ENCODE data around the gene CDH4. TPM values are rescaled to one million over a fixed set of nuclear protein-coding genes. Genes with fewer than 3 reads are reported as not detected.

The CDH4 gene
- polyA plus RNA-seq, 1 donor from 2014 or later: not detected

GRCh38 chr20:61644378-61645076 is 392.5 kb downstream of the CDH4 start:
- Mint-ChIP-seq H3K9me3 (peaks cover 2 to 3% (median 3%) of the 10 kb centered on the region in 3 donors), H3K4me1 (no peaks in the 10 kb centered on the region), H3K27me3 (peaks cover 3% of the 10 kb centered on the region), H3K36me3 (no peaks in the 10 kb centered on the region), H3K27ac (no peak overlapping the region), H3K4me3 (no peak overlapping the region)

- H3K27me3 Mint-ChIP-seq: peaks cover 3% of the 10 kb centered on the region
- H3K4me3 Mint-ChIP-seq: no peak overlapping the region
- H3K27ac Mint-ChIP-seq: no peak overlapping the region
- H3K9me3 Mint-ChIP-seq: peaks cover 2 to 3% (median 3%) of the 10 kb centered on the region in 3 donors
- H3K4me1 Mint-ChIP-seq: no peaks in the 10 kb centered on the region
- no peaks in the 10 kb centered on the region for H3K36me3 Mint-ChIP-seq
Observed at GRCh38 chr20:61645732-61646131, 393.7 kb downstream of the CDH4 start.

- Mint-ChIP-seq H3K27ac (no peak overlapping the region), H3K4me3 (no peak overlapping the region), H3K9me3 (peaks cover 2 to 3% (median 3%) of the 10 kb centered on the region in 3 donors), H3K36me3 (no peaks in the 10 kb centered on the region), H3K4me1 (no peaks in the 10 kb centered on the region), H3K27me3 (peaks cover 3% of the 10 kb centered on the region)
Observed at GRCh38 chr20:61646453-61646852, 394.4 kb downstream of the CDH4 start.

- no peak overlapping the region for H3K27ac Mint-ChIP-seq
Observed at GRCh38 chr20:61646986-61647385, 394.9 kb downstream of the CDH4 start.

GRCh38 chr20:61647702-61648101 is 395.6 kb downstream of the CDH4 start:
- Mint-ChIP-seq H3K27ac (no peak overlapping the region), H3K27me3 (peaks cover 1% of the 10 kb centered on the region), H3K36me3 (no peaks in the 10 kb centered on the region), H3K4me1 (no peaks in the 10 kb centered on the region), H3K4me3 (peak overlapping the region in 1 of 4 donors; percentile 72), H3K9me3 (peaks cover 1 to 3% (median 2%) of the 10 kb centered on the region in 3 donors)

More at GRCh38 chr20:61646986-61647385, 394.9 kb downstream of the CDH4 start:
- Mint-ChIP-seq H3K4me3 (peak overlapping the region in 1 of 4 donors; percentile 6), H3K4me1 (no peaks in the 10 kb centered on the region), H3K27me3 (peaks cover 3% of the 10 kb centered on the region), H3K36me3 (no peaks in the 10 kb centered on the region), H3K9me3 (peaks cover 2 to 3% (median 3%) of the 10 kb centered on the region in 3 donors)

- H3K9me3 Mint-ChIP-seq: peaks cover 0 to 3% (median 2%) of the 10 kb centered on the region in 3 donors
- H3K27me3 Mint-ChIP-seq: peaks cover 1% of the 10 kb centered on the region
- no peaks in the 10 kb centered on the region for H3K4me1 Mint-ChIP-seq
- H3K36me3 Mint-ChIP-seq: no peaks in the 10 kb centered on the region
- H3K27ac Mint-ChIP-seq: no peak overlapping the region
- no peak overlapping the region for H3K4me3 Mint-ChIP-seq
Observed at GRCh38 chr20:61649105-61649859, 397.2 kb downstream of the CDH4 start.

GRCh38 chr20:61649860-61650162 is 397.8 kb downstream of the CDH4 start:
- Mint-ChIP-seq H3K4me3 (no peak overlapping the region), H3K36me3 (no peaks in the 10 kb centered on the region), H3K4me1 (no peaks in the 10 kb centered on the region), H3K27me3 (peaks cover 1% of the 10 kb centered on the region), H3K27ac (no peak overlapping the region), H3K9me3 (peaks cover 0 to 3% (median 2%) of the 10 kb centered on the region in 3 donors)

GRCh38 chr20:61650912-61651733 is 399.1 kb downstream of the CDH4 start:
- no peaks in the 10 kb centered on the region for H3K4me1 Mint-ChIP-seq
- H3K4me3 Mint-ChIP-seq: no peak overlapping the region

GRCh38 chr20:61652146-61652545 is 400.1 kb downstream of the CDH4 start:
- peaks cover 1% of the 10 kb centered on the region for H3K27me3 Mint-ChIP-seq
- H3K9me3 Mint-ChIP-seq: peaks cover 2 to 3% (median 3%) of the 10 kb centered on the region in 3 donors
- no peaks in the 10 kb centered on the region for H3K4me1 Mint-ChIP-seq
- peaks cover 2% of the 10 kb centered on the region for H3K36me3 Mint-ChIP-seq
- H3K27ac Mint-ChIP-seq: no peak overlapping the region
- no peak overlapping the region for H3K4me3 Mint-ChIP-seq

More at GRCh38 chr20:61650912-61651733, 399.1 kb downstream of the CDH4 start:
- Mint-ChIP-seq H3K27ac (no peak overlapping the region), H3K27me3 (peaks cover 1% of the 10 kb centered on the region), H3K36me3 (peaks cover 2% of the 10 kb centered on the region), H3K9me3 (peaks cover 0 to 3% (median 2%) of the 10 kb centered on the region in 3 donors)

- Mint-ChIP-seq H3K4me3 (no peak overlapping the region), H3K4me1 (no peaks in the 10 kb centered on the region), H3K9me3 (peaks cover 0 to 3% (median 0%) of the 10 kb centered on the region in 3 donors), H3K27me3 (no peaks in the 10 kb centered on the region), H3K36me3 (peaks cover 2% of the 10 kb centered on the region), H3K27ac (no peak overlapping the region)
Observed at GRCh38 chr20:61654726-61655125, 402.7 kb downstream of the CDH4 start.

- no peak overlapping the region for H3K4me3 Mint-ChIP-seq
- no peak overlapping the region for H3K27ac Mint-ChIP-seq
- H3K4me1 Mint-ChIP-seq: no peaks in the 10 kb centered on the region
- H3K36me3 Mint-ChIP-seq: peaks cover 2% of the 10 kb centered on the region
- H3K27me3 Mint-ChIP-seq: no peaks in the 10 kb centered on the region
- peaks cover 0 to 3% (median 0%) of the 10 kb centered on the region in 3 donors for H3K9me3 Mint-ChIP-seq
Observed at GRCh38 chr20:61655591-61655990, 403.5 kb downstream of the CDH4 start.

- H3K9me3 Mint-ChIP-seq: peaks cover 0 to 3% (median 0%) of the 10 kb centered on the region in 3 donors
- peaks cover 2% of the 10 kb centered on the region for H3K36me3 Mint-ChIP-seq
- H3K4me3 Mint-ChIP-seq: no peak overlapping the region
- H3K4me1 Mint-ChIP-seq: no peaks in the 10 kb centered on the region
- no peak overlapping the region for H3K27ac Mint-ChIP-seq
- no peaks in the 10 kb centered on the region for H3K27me3 Mint-ChIP-seq
Observed at GRCh38 chr20:61656198-61656597, 404.1 kb downstream of the CDH4 start.

- Mint-ChIP-seq H3K27me3 (no peaks in the 10 kb centered on the region), H3K9me3 (peaks cover 0 to 3% (median 2%) of the 10 kb centered on the region in 3 donors), H3K4me1 (no peaks in the 10 kb centered on the region), H3K27ac (no peak overlapping the region), H3K4me3 (no peak overlapping the region), H3K36me3 (peaks cover 2% of the 10 kb centered on the region)
Observed at GRCh38 chr20:61657721-61658377, 405.8 kb downstream of the CDH4 start.

- Mint-ChIP-seq H3K27ac (no peak overlapping the region), H3K4me3 (no peak overlapping the region), H3K27me3 (no peaks in the 10 kb centered on the region)
Observed at GRCh38 chr20:61658563-61658962, 406.5 kb downstream of the CDH4 start.

More at GRCh38 chr20:61658563-61658962, 406.5 kb downstream of the CDH4 start:
- Mint-ChIP-seq H3K9me3 (peaks cover 0 to 3% (median 2%) of the 10 kb centered on the region in 3 donors), H3K4me1 (no peaks in the 10 kb centered on the region), H3K36me3 (peaks cover 2% of the 10 kb centered on the region)
